Measurements from ENCODE around the gene ZDHHC13. TPM values are rescaled to one million over a fixed set of nuclear protein-coding genes. Genes with fewer than 3 reads are reported as not detected.
"Not testable (repeated sequence)": the region's sequence is repeated elsewhere in the genome, so short reads cannot be mapped to it uniquely, and the experiment has no call there.

Gene ZDHHC13
- polyA plus RNA-seq, 3 donors: 4.6 to 5.7 (median 5.2) TPM

DNA sequence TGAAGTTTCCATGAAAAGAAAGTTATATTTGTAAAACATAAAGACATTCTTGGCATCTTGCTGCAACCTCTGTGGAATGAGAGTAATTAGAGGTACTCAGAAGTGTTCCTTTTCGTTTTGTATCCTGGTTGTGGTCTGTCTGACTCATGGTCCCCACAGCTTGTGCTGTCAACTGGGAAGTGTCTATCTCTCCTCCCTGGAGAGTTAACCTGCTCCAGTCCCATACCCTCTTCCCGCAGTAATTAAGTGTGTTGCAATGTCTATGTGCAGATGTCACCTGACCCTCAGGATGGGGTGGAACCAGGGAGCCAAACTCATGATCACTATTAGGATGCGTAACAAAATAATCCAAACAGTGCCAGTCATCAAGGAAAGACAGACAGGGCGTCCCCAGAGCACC lies 23.0 kb upstream of the ZDHHC13 start:
- 47 to 70% (median 49%) methylated on average over 4 of the region's 4 CpGs for WGBS, 3 donors

GRCh38 chr11:19094859-19095258 lies 22.1 kb upstream of the ZDHHC13 start:
- 42 to 59% (median 44%) methylated on average over 2 of the region's 2 CpGs for WGBS, 3 donors

More for the DNA sequence above, 23.0 kb upstream of the ZDHHC13 start:
- no peak overlapping the region for H3K27ac ChIP-seq (ENCODE audit: low read depth, low read length)

DNA sequence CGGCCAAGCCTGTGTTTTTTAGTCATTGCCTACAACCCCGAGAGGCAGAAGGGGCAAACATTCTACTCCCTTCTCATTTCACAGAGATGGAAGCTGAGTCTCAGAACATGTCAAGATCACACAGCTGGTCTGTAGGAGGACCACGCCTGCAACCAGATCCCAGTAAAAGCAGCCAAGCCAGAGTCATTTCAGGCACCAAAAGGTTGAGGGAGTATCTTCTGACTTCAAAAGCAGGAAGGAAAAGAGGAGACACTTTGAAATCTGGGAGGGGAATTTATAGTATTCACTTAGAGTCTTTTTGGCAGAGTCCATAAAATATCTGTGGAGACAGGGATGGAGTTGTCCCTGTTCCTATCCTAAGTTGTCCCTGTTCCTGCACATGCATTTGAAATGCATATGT lies 17.9 kb upstream of the ZDHHC13 start:
- 74 to 97% (median 77%) methylated on average over 3 of the region's 3 CpGs for WGBS, 3 donors
- H3K27ac ChIP-seq (ENCODE audit: low read depth, low read length): no peak overlapping the region

More at GRCh38 chr11:19094859-19095258, 22.1 kb upstream of the ZDHHC13 start:
- H3K27ac ChIP-seq (ENCODE audit: low read depth, low read length): no peak overlapping the region

GRCh38 chr11:19100885-19101284 lies 16.1 kb upstream of the ZDHHC13 start:
- no peak overlapping the region for H3K27ac ChIP-seq (ENCODE audit: low read depth, low read length)

GRCh38 chr11:19101796-19102520 lies 15.0 kb upstream of the ZDHHC13 start:
- 38 to 52% (median 47%) methylated on average over 4 of the region's 4 CpGs for WGBS, 3 donors
- no peak overlapping the region for H3K27ac ChIP-seq (ENCODE audit: low read depth, low read length)

More at GRCh38 chr11:19100885-19101284, 16.1 kb upstream of the ZDHHC13 start:
- WGBS, 3 donors: 85 to 95% (median 89%) methylated on average over 4 of the region's 4 CpGs

DNA sequence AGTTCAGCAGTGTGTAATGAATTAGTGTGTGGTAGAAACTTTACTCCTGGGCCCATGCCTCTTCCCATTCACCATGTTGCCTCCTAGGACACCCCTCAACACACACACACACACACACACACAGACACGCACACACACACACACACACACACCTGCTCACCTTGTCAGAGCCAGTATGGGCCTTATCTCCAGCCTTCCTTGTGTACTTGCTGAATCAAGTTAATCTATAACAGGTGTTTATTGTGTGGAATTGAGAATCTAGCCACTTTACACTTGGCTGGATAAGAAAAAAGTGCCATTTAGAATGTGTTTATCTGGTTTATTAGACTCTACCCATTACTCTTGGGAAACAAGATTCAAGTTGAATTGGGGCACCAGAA lies 14.5 kb upstream of the ZDHHC13 start:
- 20 to 65% (median 61%) methylated on average over 1 of the region's 1 CpG for WGBS, 3 donors
- H3K27ac ChIP-seq (ENCODE audit: low read depth, low read length): no peak overlapping the region

GRCh38 chr11:19105011-19105410 lies 12.0 kb upstream of the ZDHHC13 start:
- 82 to 95% (median 82%) methylated on average over 1 of the region's 1 CpG for WGBS, 3 donors
- H3K27ac ChIP-seq (ENCODE audit: low read depth, low read length): no peak overlapping the region

GRCh38 chr11:19107125-19107524 lies 9.8 kb upstream of the ZDHHC13 start:
- WGBS, 3 donors: 100% methylated on average over 1 of the region's 1 CpG
- no peak overlapping the region for H3K27ac ChIP-seq (ENCODE audit: low read depth, low read length)

GRCh38 chr11:19110295-19110694 lies 6.7 kb upstream of the ZDHHC13 start:
- WGBS, 3 donors: 68 to 85% (median 81%) methylated on average over 3 of the region's 3 CpGs
- no peak overlapping the region for H3K27ac ChIP-seq (ENCODE audit: low read depth, low read length)

GRCh38 chr11:19111809-19112208 lies 5.2 kb upstream of the ZDHHC13 start:
- H3K27ac ChIP-seq (ENCODE audit: low read depth, low read length): no peak overlapping the region

DNA sequence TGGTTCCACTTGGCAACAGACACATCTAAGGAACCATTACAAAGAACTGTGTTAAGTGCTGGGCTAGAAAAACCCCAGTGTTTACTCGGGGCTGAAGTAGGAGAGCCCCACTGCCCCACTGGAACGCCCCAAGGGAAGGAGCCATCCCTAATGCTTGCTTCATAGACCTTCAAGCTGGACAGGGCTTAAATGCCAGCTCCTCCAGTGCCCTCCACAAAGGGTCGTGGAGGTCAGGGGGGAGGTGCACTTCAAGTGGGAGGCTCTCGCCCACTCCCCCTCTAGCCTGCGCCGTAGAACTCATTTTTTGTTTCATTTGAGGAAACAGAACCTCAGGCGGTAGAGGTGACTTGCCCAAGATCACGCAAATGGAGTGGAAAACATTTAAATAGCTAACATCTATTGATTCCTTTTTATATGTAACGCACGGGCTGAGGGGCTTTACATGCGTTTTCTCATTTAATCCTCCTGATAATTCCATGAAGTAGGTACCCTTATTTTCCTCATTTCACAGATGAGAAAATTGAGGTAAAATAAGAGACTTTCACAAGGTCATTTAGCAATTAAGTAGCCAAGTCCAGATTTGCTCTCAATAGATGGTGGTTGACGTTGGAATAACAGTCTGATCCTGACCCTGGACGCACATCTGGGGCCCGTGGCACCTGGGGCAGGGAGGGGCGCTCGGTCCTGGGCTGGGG lies 545 bp upstream of the ZDHHC13 start:
- WGBS, 3 donors: 27 to 30% (median 27%) methylated on average over 16 of the region's 16 CpGs
- no peak overlapping the region for H3K27ac ChIP-seq (ENCODE audit: low read depth, low read length)

DNA sequence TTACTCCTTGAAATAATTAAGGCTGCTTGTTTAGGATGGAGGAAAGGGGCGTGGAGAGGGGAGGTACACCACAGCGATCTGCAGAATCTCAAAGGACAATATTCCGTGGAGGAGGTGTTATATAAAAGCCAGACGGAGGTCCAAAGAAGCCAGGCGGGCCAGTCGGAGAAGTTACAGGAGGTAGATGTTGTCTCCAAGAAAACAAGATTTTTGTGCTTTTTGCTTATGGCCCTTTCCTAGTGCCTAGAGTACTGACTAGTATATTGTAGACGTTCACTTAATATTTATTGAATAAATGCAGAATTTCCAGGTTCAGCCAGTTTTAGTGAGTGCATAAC lies 761 bp downstream of the ZDHHC13 start:
- 11 to 19% (median 13%) methylated on average over 7 of the region's 7 CpGs for WGBS, 3 donors

GRCh38 chr11:19121646-19122045 lies 4.7 kb downstream of the ZDHHC13 start:
- H3K27ac ChIP-seq (ENCODE audit: low read depth, low read length): no peak overlapping the region
- 38 to 72% (median 68%) methylated on average over 2 of the region's 2 CpGs for WGBS, 3 donors

More for the DNA sequence above, 761 bp downstream of the ZDHHC13 start:
- no peak overlapping the region for H3K27ac ChIP-seq (ENCODE audit: low read depth, low read length)

GRCh38 chr11:19122960-19123615 lies 6.1 kb downstream of the ZDHHC13 start:
- no peak overlapping the region for H3K27ac ChIP-seq (ENCODE audit: low read depth, low read length)
- 96 to 98% (median 98%) methylated on average over 7 of the region's 7 CpGs for WGBS, 3 donors

DNA sequence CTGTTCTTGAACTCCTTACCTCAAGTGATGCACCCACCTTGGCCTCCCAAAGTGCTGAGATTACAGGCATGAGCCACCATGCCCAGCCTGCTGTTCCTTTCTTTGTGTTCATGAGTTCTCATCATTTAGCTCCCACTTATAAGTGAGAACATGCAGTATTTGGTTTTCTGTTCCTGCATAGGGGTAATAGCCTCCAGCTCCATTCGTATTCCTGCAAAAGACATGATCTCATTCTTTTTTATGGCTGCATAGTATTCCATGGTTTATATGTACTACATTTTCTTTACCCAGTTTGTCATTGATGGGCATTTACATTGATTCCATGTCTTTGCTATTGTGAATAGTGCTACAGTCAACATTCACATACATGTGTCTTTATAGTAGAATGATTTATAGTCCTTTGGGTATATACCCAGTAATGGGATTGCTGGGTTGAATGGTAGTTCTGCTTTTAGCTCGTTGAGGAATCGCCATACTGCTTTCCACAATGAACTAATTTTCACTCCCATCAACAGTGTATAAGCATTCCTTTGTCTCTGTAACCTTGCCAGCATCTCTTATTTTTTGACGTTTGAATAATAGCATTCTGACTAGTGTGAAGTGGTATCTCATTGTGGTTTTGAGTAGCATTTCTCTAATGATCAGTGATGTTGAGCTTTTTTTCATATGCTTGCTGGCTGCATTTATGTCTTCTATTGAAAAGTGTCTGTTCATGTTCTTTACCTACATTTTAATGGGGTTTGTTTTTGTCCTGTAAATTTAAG lies 9.8 kb downstream of the ZDHHC13 start:
- 92 to 97% (median 96%) methylated on average over 4 of the region's 4 CpGs for WGBS, 3 donors
- H3K27ac ChIP-seq (ENCODE audit: low read depth, low read length): not testable (repeated sequence)

GRCh38 chr11:19134004-19134403 lies 17.0 kb downstream of the ZDHHC13 start:
- no peak overlapping the region for H3K27ac ChIP-seq (ENCODE audit: low read depth, low read length)
- 95 to 100% (median 97%) methylated on average over 1 of the region's 1 CpG for WGBS, 3 donors

GRCh38 chr11:19136884-19137283 lies 19.9 kb downstream of the ZDHHC13 start:
- 96 to 99% (median 97%) methylated on average over 4 of the region's 4 CpGs for WGBS, 3 donors
- not testable (repeated sequence) for H3K27ac ChIP-seq (ENCODE audit: low read depth, low read length)

- 63 to 77% (median 65%) methylated on average over 3 of the region's 3 CpGs for WGBS, 3 donors
These were observed 28.4 kb downstream of the ZDHHC13 start for GRCh38 chr11:19145319-19145718.

GRCh38 chr11:19156892-19157291 lies 39.9 kb downstream of the ZDHHC13 start:
- 42 to 73% (median 56%) methylated on average over 3 of the region's 3 CpGs for WGBS, 3 donors

More at GRCh38 chr11:19145319-19145718, 28.4 kb downstream of the ZDHHC13 start:
- no peak overlapping the region for H3K27ac ChIP-seq (ENCODE audit: low read depth, low read length)

More at GRCh38 chr11:19156892-19157291, 39.9 kb downstream of the ZDHHC13 start:
- H3K27ac ChIP-seq (ENCODE audit: low read depth, low read length): no peak overlapping the region
